GM15510 (cell line): Measurements from ENCODE around the gene C19orf53.
A peak's percentile ranks its signal among the peaks of the same experiment; 100 is the strongest.

Source experiments
- POLR2A ChIP-seq: IDR thresholded peaks from 3 replicates; pipeline ENCODE4 v1.6.1; 2011; ENCODE audit warnings: borderline replicate concordance; ENCODE audit not compliant: insufficient read length; ENCODE audit errors: extremely low read depth

The C19orf53 gene

DNA sequence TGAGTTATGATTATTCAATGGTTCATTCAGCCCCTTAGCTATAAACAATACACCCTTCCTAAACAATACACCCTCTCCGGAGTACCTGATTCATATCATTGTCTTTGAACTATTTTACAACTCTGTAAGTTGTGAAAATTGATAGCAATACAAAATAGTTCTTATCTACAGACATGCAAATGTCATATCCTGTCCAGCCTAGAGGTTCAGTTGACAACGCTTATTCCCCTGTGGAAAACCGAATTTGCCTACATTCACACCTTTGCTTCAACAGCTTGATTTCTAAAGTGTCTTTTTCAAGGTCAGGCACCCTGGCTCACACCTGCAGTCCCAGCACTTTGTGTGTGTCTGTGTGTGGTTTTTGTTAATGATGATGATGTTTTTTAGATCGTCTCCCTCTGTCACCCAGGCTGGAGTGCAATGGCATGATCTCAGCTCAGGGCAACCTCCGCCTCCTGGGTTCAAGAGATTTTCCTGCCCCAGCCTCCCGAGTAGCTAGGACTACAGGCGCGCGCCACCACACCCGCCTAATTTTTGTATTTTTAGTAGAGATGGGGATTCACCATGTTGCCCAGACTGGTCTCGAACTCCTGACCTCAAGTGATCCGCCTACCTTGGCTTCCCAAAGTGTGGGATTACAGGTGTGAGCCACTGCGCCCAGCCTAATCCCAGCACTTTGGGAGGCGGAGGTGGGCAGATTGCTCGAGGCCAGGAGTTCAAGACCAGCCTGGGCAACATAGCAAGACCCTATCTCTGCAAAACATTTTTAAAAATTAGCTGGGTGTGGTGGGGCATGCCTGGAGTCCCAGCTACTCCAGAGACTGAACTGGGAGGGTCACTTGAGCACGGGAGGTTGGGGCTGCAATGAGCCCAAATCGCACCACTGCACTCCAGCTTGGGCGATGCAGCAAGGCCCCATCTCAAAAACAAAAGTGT, 9.6 kb downstream of the C19orf53 start:
- no peak for TF ChIP-seq POLR2A

DNA sequence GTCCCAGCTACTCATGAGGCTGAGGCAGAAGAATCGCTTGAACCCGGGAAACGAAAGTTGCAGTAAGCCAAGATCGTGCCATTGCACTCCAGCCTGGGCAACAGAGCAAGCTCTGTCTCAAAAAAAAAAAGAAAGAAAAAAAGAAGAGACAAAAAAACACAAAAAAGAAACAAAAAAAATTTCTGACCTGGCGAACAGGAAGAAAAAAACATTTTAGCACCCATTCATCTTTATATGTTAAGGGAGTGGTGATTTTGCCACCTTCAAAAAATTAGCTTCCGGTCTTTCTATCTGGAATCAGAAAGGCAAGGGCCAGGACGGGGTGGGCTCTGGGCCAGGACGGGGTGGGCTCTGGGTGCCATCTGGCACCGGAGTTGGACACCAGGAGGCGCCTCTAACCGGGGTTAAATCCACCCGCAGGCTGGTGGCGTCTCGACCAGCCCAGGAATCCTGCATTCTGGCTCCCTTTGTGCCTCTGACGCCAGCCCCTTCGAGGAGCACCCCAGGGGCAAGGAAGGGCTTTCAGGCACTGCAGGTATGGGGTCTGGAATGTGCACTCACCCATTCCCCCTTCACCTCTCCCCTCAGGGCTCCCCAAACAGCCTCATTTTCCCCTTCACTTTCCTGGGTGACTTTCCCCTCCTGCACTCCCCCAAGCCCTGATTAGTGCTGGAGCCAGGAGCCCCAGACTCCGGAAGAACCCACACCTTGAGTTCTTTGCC, 10.6 kb downstream of the C19orf53 start:
- no peak for TF ChIP-seq POLR2A

DNA sequence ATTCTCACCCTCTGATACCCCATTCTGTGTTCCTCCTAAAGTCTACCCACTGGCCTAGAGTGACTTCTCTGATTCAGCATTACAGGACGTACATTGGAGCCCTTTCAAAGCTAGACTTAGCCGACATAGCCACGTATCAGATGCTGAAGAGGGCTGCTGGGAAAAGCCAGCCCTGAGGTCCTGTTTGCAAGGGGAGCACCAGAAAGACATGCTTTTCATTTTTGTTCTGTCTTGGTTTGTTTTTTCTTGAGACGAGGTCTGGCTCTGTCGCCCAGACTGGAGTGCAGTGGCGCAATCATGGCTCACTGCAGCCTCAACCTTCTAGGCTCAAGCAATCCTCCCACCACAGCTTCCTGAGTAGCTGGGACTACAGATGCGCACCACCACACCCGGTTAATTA, 14.7 kb downstream of the C19orf53 start:
- TF ChIP-seq POLR2A: no peak

DNA sequence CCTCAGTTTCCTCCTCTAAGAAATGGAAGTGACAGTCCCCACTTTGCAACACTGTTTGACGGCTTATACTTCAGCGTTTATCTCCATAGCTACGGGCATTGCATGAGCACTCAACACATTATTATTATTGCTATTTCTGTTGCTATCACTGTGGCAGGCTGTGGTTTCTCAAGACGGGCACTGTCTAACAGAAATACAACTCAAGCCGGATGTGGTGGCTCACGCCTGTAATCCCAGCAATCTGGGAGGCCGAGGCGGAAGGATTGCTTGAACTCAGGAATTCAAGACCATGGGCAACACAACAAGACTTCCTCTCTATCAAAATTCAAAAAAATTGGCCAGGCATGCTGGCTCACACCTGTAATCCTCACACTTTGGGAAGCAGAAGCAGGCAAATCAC, 16.1 kb downstream of the C19orf53 start:
- TF ChIP-seq POLR2A: no peak

DNA sequence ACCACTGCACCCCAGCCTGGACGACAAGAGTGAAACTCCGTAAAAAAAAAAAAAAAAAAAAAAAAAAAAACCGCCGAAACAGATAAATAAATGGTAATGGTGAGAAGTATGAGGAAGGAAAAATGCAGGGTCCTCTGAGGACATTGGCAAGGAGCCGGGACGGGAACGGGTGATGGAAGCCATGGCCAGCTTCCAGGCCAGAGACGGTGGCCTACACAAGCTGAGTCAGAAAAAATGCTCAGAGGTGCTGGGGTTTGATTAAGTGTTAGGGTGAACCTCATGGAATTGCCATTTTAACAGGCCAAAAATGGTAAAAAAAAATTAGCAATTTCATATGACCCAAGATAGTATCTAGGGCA, 20.1 kb downstream of the C19orf53 start:
- TF ChIP-seq POLR2A: no peak

DNA sequence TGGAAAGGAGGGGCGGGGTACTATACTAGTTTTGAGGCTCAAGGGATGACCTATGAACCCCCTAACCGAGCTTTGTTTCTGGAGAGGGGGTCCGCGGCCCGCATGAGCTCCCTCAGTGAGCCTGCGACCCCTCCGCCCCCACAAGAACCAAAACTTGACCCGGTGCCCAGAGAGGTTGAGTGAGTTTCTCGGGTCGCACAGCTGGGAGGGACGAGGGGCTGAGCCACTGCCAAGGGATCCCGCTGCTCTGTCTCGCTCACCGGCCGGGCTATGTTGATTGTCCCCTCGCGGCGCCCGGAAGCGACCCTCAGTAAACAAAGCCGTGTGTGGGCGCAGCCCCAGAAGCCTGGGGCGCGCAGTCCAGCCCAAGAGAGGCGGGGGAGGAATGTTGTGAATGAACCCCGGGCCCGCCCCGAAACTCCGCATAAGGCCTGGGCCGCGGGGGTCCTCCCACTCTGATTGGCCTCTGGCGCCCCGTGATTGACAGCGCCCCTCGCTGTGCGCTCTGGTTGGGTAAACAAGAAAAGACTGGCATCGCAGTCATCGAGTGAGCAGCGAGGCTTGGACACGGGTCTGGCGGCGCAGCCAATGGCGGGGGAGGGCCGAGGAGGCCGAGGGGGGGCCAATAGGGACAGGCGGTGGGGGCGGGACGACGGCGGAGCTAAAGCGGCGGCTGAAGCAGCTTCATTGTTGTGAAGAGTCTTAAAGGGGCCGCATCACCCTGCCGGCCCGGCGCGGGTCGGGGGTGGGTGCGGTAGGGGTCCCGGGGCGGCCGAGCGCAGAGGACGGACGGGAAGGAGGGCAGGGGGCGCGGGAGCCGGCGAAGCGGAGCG, 20.7 kb downstream of the C19orf53 start, which contains the start of gene ZSWIM4:
TSS of gene ZSWIM4 (plus strand) at position 687 of the 833 bp plus-strand sequence. CDS start 206 bp downstream, outside the sequence.
- peak; percentile 45 for TF ChIP-seq POLR2A

DNA sequence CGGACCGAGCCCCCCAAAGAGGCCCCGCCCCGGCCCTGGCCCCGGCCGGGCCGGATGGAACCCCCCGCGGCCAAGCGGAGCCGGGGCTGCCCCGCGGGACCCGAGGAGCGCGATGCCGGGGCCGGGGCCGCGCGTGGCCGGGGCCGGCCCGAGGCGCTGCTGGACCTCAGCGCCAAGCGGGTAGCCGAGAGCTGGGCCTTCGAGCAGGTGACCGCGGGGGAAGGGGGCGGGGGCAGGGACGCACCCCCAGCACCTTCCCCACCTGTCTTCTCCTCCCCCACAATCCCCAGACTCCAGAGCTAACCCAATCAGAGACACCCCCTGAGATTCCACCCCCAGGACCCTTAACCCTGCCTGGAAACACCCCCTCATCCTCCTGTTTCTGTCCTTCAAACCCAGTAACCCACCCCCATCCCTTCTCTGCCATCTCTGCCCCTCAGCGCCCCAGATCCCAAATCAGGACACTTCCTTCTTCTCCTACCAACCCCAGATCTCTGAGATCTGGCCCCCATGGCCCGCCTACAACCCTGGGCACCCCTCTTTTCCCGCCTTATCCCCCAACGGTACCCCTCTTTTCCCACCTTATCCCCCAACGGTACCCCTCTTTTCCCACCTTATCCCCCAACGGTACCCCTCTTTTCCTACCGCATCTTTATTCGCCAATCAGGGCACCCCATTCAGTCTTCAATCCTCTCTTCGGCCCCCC, 21.5 kb downstream of the C19orf53 start:
- peak; percentile 25 for TF ChIP-seq POLR2A

DNA sequence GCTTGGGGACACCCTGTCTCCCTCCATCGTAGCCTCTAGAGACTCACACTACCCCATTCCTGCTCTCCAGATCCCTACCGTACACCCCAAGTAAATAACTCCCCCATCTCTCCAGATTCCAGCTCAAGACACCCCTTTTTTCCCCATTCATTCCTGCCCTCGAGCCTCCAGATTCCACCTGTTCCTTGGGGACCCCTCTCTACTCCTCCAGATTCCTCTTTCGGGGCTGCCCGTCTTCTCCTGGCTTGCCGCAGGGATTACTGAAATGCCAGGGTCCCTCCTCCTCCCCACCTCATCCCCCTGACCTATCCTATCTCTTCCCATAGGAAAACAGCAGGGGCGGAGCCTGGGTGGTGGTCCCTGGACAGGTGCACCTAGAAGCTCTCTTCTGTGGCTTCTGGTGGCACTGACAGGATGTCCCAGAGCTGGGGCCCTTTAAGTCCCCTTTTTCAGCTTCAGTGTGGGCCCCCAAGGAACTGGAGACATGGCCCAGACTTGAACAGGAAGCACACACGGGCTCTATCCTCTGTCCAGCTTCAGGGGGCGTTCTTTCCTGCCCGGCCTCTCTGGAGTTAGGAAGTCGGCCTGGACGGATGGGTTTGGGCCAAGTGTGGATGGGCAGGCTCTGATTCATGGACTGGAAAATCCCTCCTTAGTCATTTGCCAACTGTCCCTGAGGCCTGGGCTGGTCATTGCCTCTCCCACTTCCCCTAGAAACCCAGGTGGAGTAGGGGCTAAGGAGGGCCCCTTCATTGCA, 22.2 kb downstream of the C19orf53 start:
- TF ChIP-seq POLR2A: no peak

DNA sequence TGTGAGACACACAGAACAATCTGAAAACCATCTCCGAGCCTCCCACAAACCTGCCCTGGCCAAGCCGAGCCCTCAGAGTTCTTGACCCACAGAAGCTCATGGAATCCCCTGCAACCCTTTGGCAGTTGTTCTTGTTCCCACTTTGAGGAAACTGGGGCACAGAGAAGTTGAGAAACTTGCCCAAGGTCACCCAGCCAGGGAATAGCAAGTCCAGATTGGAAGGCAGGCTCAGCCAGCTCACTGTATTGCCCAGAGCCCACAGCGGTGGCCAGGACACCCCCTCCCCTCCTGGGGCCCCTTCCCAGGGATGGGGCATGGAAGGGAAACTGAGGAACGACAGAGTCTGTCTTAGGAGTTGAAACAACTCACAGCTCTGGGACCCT, 22.8 kb downstream of the C19orf53 start:
- no peak for TF ChIP-seq POLR2A

DNA sequence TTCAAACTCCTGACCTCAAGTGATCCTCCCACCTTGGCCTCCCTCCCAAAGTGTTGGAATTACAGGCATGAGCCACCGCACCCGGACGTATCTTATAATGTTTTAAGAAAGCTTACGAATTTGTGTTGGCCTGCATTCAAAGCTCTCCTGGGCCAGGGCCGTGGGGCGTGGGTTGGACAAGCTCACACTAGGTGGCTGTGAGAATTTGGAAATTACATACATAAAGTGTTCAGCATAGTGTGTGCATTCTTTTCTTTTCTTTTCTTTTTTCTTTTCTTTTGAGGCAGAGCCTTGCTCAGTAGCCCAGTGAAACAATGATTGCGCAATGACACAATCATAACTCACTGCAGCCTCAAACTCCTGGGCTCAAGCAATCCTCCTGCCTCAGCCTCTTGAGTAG, 23.6 kb downstream of the C19orf53 start:
- TF ChIP-seq POLR2A: no peak

DNA sequence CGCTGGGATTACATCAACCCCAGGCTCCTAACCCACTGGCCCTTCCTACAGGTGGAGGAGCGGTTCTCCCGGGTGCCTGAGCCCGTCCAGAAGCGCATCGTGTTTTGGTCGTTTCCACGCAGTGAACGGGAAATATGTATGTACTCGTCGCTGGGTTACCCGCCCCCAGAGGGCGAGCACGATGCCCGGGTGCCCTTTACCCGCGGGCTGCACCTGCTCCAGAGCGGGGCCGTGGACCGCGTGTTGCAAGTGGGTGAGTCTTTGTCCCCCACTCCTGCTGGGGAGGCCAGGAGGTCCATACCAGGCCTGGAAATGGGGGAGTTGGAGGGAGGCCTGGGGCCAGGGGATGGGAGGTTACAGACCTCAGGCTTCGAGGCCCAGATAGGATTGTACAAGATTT, 25.4 kb downstream of the C19orf53 start:
- no peak for TF ChIP-seq POLR2A

DNA sequence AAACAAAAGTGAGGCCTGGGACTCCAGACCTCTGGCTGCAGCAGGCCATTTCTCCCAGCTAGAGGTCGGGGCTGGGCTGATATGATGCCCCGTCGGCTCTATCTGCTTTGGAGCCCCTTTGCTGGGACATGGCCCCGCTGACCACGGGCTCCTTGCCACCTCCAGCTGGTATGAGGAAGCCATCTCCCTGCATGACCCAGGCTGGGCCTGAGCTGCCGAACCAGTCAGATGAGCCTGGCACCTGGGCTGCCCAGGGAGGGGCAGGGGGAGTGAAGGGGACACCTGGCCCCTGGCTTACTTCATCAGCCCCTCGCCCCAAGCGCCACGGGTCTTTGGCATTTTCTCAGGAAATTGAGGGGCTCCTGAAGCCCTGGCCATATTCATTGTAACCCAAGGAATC, 28.8 kb downstream of the C19orf53 start:
- TF ChIP-seq POLR2A: no peak

DNA sequence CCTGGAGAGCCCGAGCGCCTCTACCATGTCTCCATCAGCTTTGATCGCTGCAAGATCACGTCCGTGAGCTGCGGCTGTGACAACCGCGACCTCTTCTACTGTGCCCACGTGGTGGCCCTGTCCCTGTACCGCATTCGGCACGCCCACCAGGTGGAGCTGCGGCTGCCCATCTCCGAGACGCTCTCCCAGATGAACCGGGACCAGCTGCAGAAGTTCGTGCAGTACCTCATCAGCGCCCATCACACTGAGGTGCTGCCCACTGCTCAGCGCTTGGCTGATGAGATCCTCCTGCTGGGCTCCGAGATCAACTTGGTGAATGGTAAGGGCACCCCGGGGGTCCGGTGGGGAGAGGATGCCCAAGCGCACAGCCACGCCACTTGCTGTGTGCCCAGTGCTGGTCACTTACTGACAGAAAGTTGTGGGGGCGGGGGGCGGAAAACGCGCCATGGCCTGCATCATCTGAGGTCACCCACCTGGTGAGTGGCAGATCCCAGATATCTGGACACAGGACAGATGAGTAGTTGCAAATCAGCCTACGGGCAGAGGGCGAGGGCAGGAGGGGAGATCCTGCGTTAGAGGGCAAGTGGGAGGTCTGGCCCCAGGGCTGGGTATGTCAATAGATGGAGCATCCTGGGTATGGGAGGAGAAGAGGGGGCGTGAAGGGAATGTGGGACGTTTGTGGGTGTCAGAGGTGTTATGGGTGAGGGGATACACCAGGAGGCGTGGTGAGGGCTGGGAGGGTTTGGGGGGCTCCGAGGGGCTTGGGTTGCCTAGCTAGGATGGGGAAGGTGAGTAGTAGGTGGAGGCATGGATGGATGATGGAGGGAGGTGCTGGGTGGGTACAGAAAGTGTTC, 30.8 kb downstream of the C19orf53 start:
- TF ChIP-seq POLR2A: no peak
